ENCODE measurements around the gene SLC17A9.

DNA sequence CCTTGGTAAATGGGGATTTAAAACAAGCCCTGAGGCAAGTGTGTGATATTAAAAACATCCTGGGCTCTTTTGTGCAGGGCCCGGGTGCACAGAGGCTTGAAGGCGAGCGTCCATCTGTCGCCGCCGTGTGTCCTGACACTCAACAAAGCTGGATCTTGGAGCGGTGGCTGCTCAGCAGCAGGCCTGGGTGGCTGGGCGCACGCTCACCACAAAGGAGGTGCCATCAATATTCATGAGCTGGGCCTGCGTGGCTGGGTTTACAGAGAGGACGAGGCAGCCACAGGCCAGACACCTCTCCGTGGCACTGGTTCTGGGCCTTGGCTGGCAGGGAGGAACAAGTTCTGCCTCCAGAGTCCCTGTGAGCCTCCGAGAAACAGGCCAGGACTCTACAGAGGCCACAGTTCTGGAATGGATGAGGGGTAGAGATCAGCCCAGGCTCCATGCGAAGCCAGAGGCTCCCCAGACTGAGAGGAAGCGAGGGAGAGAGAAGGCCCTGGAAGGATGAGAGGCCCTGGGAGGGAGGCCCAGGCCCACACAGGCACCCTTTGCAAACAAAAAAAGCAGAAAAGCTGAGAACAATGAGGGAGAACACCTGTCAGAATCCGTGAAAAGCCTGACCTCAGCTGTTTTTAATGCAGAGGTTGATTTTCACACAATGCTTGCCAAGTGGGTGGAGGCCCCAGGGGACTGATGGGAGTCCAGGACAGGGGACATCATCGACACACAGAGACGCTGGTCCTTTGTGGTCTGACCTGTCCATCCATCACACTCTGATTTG lies 32.3 kb downstream of the SLC17A9 start:
- TF ChIP-seq CBX3 (IDR thresholded peaks at IDR 0.05; ENCODE audit: low read depth) = no peak
- TF ChIP-seq EZH2phosphoT487 (IDR thresholded peaks at IDR 0.05; ENCODE audit: borderline replicate concordance) = no peak
- TF ChIP-seq, protein P1, sequence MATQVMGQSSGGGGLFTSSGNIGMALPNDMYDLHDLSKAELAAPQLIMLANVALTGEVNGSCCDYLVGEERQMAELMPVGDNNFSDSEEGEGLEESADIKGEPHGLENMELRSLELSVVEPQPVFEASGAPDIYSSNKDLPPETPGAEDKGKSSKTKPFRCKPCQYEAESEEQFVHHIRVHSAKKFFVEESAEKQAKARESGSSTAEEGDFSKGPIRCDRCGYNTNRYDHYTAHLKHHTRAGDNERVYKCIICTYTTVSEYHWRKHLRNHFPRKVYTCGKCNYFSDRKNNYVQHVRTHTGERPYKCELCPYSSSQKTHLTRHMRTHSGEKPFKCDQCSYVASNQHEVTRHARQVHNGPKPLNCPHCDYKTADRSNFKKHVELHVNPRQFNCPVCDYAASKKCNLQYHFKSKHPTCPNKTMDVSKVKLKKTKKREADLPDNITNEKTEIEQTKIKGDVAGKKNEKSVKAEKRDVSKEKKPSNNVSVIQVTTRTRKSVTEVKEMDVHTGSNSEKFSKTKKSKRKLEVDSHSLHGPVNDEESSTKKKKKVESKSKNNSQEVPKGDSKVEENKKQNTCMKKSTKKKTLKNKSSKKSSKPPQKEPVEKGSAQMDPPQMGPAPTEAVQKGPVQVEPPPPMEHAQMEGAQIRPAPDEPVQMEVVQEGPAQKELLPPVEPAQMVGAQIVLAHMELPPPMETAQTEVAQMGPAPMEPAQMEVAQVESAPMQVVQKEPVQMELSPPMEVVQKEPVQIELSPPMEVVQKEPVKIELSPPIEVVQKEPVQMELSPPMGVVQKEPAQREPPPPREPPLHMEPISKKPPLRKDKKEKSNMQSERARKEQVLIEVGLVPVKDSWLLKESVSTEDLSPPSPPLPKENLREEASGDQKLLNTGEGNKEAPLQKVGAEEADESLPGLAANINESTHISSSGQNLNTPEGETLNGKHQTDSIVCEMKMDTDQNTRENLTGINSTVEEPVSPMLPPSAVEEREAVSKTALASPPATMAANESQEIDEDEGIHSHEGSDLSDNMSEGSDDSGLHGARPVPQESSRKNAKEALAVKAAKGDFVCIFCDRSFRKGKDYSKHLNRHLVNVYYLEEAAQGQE (IDR thresholded peaks at IDR 0.05; ENCODE audit: low read depth) = no peak
- TF ChIP-seq EZH2 (IDR thresholded peaks at IDR 0.05) = no peak
- TF ChIP-seq, protein P2, sequence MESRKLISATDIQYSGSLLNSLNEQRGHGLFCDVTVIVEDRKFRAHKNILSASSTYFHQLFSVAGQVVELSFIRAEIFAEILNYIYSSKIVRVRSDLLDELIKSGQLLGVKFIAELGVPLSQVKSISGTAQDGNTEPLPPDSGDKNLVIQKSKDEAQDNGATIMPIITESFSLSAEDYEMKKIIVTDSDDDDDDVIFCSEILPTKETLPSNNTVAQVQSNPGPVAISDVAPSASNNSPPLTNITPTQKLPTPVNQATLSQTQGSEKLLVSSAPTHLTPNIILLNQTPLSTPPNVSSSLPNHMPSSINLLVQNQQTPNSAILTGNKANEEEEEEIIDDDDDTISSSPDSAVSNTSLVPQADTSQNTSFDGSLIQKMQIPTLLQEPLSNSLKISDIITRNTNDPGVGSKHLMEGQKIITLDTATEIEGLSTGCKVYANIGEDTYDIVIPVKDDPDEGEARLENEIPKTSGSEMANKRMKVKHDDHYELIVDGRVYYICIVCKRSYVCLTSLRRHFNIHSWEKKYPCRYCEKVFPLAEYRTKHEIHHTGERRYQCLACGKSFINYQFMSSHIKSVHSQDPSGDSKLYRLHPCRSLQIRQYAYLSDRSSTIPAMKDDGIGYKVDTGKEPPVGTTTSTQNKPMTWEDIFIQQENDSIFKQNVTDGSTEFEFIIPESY (IDR thresholded peaks at IDR 0.05; ENCODE audit: extremely low read depth, insufficient replicate concordance, low read length) = no peak
- TF ChIP-seq, protein P3, sequence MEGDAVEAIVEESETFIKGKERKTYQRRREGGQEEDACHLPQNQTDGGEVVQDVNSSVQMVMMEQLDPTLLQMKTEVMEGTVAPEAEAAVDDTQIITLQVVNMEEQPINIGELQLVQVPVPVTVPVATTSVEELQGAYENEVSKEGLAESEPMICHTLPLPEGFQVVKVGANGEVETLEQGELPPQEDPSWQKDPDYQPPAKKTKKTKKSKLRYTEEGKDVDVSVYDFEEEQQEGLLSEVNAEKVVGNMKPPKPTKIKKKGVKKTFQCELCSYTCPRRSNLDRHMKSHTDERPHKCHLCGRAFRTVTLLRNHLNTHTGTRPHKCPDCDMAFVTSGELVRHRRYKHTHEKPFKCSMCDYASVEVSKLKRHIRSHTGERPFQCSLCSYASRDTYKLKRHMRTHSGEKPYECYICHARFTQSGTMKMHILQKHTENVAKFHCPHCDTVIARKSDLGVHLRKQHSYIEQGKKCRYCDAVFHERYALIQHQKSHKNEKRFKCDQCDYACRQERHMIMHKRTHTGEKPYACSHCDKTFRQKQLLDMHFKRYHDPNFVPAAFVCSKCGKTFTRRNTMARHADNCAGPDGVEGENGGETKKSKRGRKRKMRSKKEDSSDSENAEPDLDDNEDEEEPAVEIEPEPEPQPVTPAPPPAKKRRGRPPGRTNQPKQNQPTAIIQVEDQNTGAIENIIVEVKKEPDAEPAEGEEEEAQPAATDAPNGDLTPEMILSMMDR (IDR thresholded peaks at IDR 0.05 in 2 of 3, conservative IDR thresholded peaks at IDR 0.05 in 1 of 3; ENCODE audit: borderline replicate concordance in 1 of 3, insufficient read depth in 1 of 3, low read depth in 2 of 3, low read length in 2 of 3) = no peak
- TF ChIP-seq, protein P4, sequence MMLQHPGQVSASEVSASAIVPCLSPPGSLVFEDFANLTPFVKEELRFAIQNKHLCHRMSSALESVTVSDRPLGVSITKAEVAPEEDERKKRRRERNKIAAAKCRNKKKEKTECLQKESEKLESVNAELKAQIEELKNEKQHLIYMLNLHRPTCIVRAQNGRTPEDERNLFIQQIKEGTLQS (IDR thresholded peaks at IDR 0.05) = no peak
- TF ChIP-seq SIN3A (IDR thresholded peaks at IDR 0.05; ENCODE audit: low read depth) = no peak
- TF ChIP-seq ELF1 (IDR thresholded peaks at IDR 0.05; ENCODE audit: borderline replicate concordance, low read depth) = no peak
- TF ChIP-seq POLR2A (IDR thresholded peaks at IDR 0.05; ENCODE audit: borderline replicate concordance, extremely low read depth, insufficient read depth, insufficient read length) = no peak
- no peak for TF ChIP-seq RAD21 (IDR thresholded peaks at IDR 0.05; ENCODE audit: low read depth)
